Upper lobe of left lung (tissue), 4 donors: Measurements from ENCODE around the gene G3BP1.

ENCODE experiments used
- POLR2A ChIP-seq, 4 donors: fragments of 450-650 bp; IDR thresholded peaks; one replicate each; pipeline ENCODE4 v1.5.1; 2016 to 2017; ENCODE audit warnings: antibody characterized with exemption in 4 of 4, mild to moderate bottlenecking in 2 of 4
- POLR2AphosphoS5 ChIP-seq, 2 donors: sonication (generic); formaldehyde crosslinking; IDR thresholded peaks; one replicate each; pipeline ENCODE4 v1.5.1; 2017; ENCODE audit warnings: antibody characterized with exemption in 2 of 2
- TF ChIP-seq, protein P1 (sequence below), 6 experiments: fragments of 450-650 bp in 4 of 6; fragments of 200-600 bp in 2 of 6; sonication (generic) in 2 of 6; IDR thresholded peaks; one replicate each; pipeline ENCODE4 v1.5.1; 2016 to 2019; ENCODE audit warnings: antibody characterized with exemption in 6 of 6

DNA sequence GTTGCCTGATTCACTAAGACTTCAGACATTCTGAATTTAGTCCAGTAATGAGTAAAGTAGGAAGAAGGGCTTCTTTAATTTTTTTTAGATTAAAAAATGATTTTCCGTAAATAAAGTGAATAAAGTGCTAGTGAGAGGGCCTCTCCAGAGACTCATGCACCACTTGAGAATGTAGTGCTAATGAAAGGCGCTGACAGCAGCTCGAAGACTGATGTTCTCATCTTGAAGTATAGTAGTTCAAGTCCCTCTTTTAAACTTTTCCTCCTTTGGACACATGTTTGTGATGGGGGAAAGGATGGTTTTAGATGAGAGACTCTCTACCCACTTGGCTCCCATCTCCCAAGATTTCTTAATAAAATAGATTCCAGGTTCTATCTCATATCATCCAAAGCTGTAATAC is 48.5 kb downstream of the G3BP1 start:
- TF ChIP-seq POLR2A (IDR thresholded peaks at IDR 0.05) (no peak), POLR2AphosphoS5 (IDR thresholded peaks at IDR 0.05) (no peak)
- TF ChIP-seq, protein P1, sequence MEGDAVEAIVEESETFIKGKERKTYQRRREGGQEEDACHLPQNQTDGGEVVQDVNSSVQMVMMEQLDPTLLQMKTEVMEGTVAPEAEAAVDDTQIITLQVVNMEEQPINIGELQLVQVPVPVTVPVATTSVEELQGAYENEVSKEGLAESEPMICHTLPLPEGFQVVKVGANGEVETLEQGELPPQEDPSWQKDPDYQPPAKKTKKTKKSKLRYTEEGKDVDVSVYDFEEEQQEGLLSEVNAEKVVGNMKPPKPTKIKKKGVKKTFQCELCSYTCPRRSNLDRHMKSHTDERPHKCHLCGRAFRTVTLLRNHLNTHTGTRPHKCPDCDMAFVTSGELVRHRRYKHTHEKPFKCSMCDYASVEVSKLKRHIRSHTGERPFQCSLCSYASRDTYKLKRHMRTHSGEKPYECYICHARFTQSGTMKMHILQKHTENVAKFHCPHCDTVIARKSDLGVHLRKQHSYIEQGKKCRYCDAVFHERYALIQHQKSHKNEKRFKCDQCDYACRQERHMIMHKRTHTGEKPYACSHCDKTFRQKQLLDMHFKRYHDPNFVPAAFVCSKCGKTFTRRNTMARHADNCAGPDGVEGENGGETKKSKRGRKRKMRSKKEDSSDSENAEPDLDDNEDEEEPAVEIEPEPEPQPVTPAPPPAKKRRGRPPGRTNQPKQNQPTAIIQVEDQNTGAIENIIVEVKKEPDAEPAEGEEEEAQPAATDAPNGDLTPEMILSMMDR (IDR thresholded peaks at IDR 0.05), result no peak
